Left lung (tissue), 10 donors: ENCODE results near the gene TBX15. TPM values are rescaled to one million over a fixed set of nuclear protein-coding genes. Genes with fewer than 3 reads are reported as not detected.
A peak's percentile ranks its signal among the peaks of the same experiment; 100 is the strongest.

Experiments
- ATAC-seq: fragments of 200-7000 bp; cut with Tn5 transposase; one replicate; pipeline ENCODE4 v1.9.1; 2020; ENCODE audit warnings: moderate library complexity
- DNase-seq, 4 donors: peaks; one replicate each; pipeline ENCODE4 v3.0.0-alpha.2; 2013 to 2020
- H3K27ac ChIP-seq, 2 donors: fragments of 200-600 bp; sonication (generic) in 1 of 2; one replicate each; pipeline versions ENCODE4 v1.5.0 to v1.8.0; 2020 to 2021
- H3K27me3 ChIP-seq, 2 donors: fragments of 200-600 bp; sonication (generic) in 1 of 2; one replicate each; pipeline versions ENCODE4 v1.5.0 to v1.8.0; 2020 to 2021
- H3K36me3 ChIP-seq, 2 donors: fragments of 200-600 bp; sonication (generic) in 1 of 2; one replicate each; pipeline versions ENCODE4 v1.5.0 to v1.8.0; 2020 to 2021
- H3K4me1 ChIP-seq, 2 donors: fragments of 200-600 bp; one replicate each; pipeline ENCODE4 v1.8.0; 2021
- H3K4me3 ChIP-seq, 2 donors: fragments of 200-600 bp; sonication (generic) in 1 of 2; one replicate each; pipeline versions ENCODE4 v1.5.0 to v1.8.0; 2020 to 2021; ENCODE audit warnings: mild to moderate bottlenecking in 1 of 2
- H3K9me3 ChIP-seq, 2 donors: fragments of 200-600 bp; sonication (generic) in 1 of 2; one replicate each; pipeline versions ENCODE4 v1.5.0 to v1.8.0; 2020 to 2021
- intact Hi-C, 2 donors: fragments of 100-400 bp; cut with DNase I; formaldehyde crosslinking; loops; one replicate each; pipeline versions ENCODE4 v1.11.2 to v1.14.2; 2022
- polyA plus RNA-seq, 6 donors: library from polyadenylated mRNA; unstranded; fragments of 120-200 nt; gene quantifications; one replicate each; pipeline ENCODE4 v1.2.1, GENCODE V29; 2013; ENCODE audit not compliant: insufficient read length in 6 of 6
- total RNA-seq, 2 donors: library from RNA; stranded (reverse); fragmentation: NEBNext Ultra II Directional; extraction: Animal tissue kit (Norgen Biotek cat#: 25700); gene quantifications; one replicate each; pipeline ENCODE4 v1.2.1, GENCODE V29; 2021
- TF ChIP-seq, protein P1 (sequence below), 2 donors: fragments of 200-600 bp; sonication (generic) in 1 of 2; IDR thresholded peaks; one replicate each; pipeline versions ENCODE4 v1.5.0 to v1.8.0; 2021; ENCODE audit warnings: antibody characterized with exemption in 2 of 2
- donor health status: DM: no; HTN: yes; CAD: no.
- donor health status: DM: no; HTN: no; CAD: no.

The TBX15 gene
- total and polyA plus RNA-seq, 8 donors: 0.10 to 1.0 (median 0.34) TPM

DNA sequence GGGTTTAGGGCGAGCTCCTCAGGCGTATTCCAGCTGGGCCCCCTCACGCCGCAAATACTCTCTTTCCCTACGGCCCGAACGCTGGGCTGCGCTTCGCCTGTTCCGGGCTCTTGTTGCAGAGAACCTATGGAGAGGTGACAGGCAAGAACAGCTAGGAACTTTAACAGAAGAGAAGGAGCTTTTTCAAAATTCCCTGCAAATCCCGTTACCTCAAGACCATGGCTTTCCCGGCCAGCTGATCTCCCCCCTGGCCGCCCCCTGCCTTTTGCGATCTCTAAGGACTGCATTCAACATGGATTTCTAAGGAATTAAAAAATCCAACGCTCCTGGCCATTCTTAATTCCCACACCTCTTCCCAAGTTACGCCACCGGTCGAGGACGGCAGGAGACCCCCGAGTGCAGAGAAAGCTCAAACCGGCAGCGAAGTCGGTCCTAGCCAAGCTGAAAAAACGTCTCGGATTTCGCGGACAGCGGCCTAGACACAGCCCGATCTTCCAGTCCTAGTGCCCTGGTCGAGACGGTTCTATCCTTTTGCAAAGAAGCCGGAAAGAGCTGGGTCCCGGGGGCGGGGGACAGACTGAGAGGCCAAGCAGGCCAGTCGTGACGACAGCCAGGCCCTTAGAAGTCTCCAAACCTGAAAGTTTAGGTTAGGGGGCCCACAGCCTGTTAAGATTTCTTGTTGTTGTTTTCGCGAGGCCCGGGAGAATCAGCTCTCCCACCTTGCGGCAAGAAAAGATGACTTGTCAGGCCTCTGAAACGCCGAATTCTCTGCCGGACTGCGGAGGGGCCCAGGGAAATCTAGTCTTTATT is 1.1 kb upstream of the TBX15 start:
- TF ChIP-seq, protein P1, sequence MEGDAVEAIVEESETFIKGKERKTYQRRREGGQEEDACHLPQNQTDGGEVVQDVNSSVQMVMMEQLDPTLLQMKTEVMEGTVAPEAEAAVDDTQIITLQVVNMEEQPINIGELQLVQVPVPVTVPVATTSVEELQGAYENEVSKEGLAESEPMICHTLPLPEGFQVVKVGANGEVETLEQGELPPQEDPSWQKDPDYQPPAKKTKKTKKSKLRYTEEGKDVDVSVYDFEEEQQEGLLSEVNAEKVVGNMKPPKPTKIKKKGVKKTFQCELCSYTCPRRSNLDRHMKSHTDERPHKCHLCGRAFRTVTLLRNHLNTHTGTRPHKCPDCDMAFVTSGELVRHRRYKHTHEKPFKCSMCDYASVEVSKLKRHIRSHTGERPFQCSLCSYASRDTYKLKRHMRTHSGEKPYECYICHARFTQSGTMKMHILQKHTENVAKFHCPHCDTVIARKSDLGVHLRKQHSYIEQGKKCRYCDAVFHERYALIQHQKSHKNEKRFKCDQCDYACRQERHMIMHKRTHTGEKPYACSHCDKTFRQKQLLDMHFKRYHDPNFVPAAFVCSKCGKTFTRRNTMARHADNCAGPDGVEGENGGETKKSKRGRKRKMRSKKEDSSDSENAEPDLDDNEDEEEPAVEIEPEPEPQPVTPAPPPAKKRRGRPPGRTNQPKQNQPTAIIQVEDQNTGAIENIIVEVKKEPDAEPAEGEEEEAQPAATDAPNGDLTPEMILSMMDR (IDR thresholded peaks at IDR 0.05): no peak
- no peak for ATAC-seq
- H3K27ac ChIP-seq: no peak overlapping the region
- H3K9me3 ChIP-seq: no peaks in the 10 kb centered on the region
- H3K4me1 ChIP-seq: peaks cover 0 to 36% of the 10 kb centered on the region in 2 donors
- peaks cover 100% of the 10 kb centered on the region in 2 donors for H3K27me3 ChIP-seq
- H3K4me3 ChIP-seq: no peak overlapping the region
- intact Hi-C loops: no loop called here
- H3K36me3 ChIP-seq: no peaks in the 10 kb centered on the region
- DNase-seq: no peak

DNA sequence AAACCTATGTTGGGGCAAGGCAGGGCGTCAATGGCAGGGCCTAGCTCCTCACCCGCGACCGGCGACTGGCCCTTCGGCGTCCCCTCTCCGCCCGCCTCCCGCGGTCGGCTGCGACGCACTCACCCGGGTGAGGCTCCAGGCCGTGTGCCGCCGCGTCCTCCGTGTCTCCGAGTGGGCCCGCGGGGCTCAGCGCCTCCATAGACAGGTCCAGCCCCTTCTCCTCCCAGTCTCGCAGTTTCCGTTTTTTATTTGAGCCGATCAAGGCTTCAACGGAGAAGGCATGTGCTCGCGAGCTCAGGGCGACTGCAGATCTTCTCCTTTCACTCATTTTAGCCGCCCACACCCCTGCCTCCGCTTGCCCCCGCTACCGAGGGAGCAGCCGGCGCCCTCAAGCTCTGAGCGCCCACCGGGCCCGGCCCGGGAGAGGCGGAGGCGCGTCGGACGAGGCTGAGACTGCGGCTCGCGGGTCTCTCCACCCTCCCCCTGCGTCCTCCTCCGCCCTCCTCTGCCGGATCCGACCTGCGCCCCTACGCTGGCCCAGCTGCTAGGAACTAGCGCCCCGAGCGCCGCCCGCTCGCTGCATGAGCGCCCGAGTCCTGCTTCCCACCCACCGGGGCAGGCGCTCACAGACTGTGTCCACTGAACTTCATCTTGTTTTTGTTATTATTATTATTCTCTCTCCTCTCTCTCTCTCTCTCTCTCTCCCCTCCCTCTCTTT is 516 bp downstream of the TBX15 start:
- Histone ChIP-seq H3K36me3 (no peaks in the 10 kb centered on the region), H3K4me1 (peaks cover 0 to 40% of the 10 kb centered on the region in 2 donors), H3K9me3 (no peaks in the 10 kb centered on the region), H3K27ac (no peak overlapping the region), H3K27me3 (peaks cover 100% of the 10 kb centered on the region in 2 donors), H3K4me3 (peak overlapping the region in 1 of 2 donors; percentile 23)
- ATAC-seq (peak; percentile 17), DNase-seq (no peak)
- intact Hi-C loops: no loop called here
- TF ChIP-seq, protein P1 (IDR thresholded peaks at IDR 0.05): no peak

DNA sequence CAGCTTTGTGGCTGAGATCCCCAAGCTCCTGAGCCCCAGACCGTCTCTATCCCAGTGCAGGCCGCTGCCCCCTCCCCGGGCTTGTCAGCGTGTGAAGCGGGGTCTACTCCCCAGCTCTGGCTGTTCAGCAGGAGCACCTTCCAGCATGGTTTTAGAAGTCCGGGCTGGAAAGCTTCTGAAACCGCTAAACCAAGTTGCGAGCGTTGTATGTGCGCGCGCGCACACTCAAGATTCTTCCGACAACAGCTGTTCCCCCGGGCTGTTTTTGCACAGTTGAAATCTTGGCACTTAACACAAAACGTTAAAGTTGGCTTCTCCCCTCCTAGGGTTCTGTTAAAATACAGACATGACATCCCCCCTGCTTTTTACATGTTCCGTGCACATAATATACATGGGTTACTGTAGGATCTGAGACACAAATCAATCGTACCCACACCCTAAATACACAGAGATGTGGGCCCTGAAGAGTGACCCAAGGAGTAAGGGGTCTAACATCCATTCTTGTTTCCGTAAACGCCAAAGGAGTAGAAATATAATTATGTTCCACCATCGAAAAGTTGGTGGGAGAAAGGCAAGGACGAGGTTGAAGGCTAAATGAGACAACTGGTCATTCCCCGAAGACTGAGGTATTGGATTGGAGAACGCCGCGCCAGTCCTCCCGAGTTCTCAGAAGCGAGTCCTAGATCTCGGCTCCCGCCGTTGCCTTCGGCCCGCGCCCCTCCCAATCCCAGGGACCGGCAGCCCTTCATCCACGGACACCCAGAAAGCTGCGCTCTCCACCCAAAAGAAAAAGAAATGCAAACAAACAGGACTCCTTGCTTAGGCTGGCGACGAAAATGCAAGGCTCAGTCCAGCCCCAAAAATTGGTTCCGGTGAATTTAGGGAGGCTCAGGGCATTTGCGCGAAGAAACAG is 1.3 kb downstream of the TBX15 start:
- DNase-seq: no peak
- Histone ChIP-seq H3K4me1 (peaks cover 0 to 40% of the 10 kb centered on the region in 2 donors), H3K36me3 (no peaks in the 10 kb centered on the region), H3K27me3 (peaks cover 100% of the 10 kb centered on the region in 2 donors), H3K9me3 (no peaks in the 10 kb centered on the region), H3K27ac (no peak overlapping the region), H3K4me3 (peak overlapping the region in 1 of 2 donors; percentile 23)
- intact Hi-C loops: no loop called here
- TF ChIP-seq, protein P1 (IDR thresholded peaks at IDR 0.05): no peak
- ATAC-seq: no peak

DNA sequence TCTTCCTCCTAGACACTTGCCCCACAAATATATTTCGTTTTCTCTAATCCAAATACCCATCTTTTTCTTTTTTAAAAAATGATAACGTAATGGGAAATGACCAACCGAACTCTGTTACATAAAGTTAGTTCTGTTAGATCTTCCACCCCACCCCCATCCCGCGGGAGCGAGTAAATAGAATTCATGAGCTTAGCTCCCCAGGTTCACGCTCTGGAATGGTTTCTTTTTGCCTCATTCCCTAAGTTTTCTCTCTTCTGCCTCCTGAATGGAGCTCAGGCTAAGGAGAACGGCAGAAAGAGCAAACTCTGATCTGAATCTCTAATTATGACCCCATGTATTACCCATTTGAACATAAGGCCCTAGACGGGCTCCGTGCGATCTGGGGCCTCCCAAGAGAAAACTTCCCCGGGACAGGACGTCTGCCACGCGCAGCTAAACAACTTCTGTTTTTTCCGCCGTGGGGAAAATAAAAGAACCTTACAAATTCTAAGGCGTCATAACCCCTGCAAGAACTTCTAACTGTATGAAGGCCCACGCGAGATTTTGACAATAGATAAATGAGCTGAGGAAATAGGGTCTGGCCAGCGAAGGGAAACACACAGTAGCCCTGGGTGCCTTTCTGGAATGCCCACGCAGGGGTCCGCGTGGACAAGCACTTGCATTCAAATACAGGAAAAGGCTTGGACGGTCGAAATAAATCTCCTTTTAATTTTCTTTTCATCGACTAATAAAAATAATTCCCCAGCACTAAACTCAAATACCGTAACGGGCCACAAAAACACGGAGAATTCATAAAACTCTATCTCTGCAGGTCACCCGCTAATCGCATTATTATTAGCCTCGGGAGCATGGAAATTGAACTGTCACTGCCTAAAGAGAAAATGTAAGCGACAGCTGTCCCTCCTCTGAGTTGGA is 2.2 kb downstream of the TBX15 start:
- TF ChIP-seq, protein P1 (IDR thresholded peaks at IDR 0.05): no peak
- intact Hi-C loops: no loop called here
- Histone ChIP-seq H3K27me3 (peaks cover 97 to 100% of the 10 kb centered on the region in 2 donors), H3K27ac (no peak overlapping the region), H3K36me3 (no peaks in the 10 kb centered on the region), H3K4me1 (peaks cover 0 to 40% of the 10 kb centered on the region in 2 donors), H3K4me3 (no peak overlapping the region), H3K9me3 (no peaks in the 10 kb centered on the region)
- DNase-seq (no peak), ATAC-seq (no peak)
